CD4-positive, alpha-beta T cell treated with Interleukin-6 at 100 ng/mL for 8 hours (primary cell): ENCODE data around the gene BEGAIN.

ENCODE experiments used
- DNase-seq: peaks from one replicate; pipeline ENCODE4 v3.0.0-alpha.2; 2020; ENCODE audit warnings: mixed read lengths, low spot score

Gene BEGAIN, protein sequence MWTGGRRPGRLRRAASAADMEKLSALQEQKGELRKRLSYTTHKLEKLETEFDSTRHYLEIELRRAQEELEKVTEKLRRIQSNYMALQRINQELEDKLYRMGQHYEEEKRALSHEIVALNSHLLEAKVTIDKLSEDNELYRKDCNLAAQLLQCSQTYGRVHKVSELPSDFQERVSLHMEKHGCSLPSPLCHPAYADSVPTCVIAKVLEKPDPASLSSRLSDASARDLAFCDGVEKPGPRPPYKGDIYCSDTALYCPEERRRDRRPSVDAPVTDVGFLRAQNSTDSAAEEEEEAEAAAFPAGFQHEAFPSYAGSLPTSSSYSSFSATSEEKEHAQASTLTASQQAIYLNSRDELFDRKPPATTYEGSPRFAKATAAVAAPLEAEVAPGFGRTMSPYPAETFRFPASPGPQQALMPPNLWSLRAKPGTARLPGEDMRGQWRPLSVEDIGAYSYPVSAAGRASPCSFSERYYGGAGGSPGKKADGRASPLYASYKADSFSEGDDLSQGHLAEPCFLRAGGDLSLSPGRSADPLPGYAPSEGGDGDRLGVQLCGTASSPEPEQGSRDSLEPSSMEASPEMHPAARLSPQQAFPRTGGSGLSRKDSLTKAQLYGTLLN

GRCh38 chr14:100587086-100587762, at the start of gene BEGAIN:
Gene BEGAIN (minus strand): TSS chr14:100587417. CDS start chr14:100587290, 127 bp downstream.
- DNase-seq: no peak

GRCh38 chr14:100636559-100636958, 49.3 kb upstream of the BEGAIN start:
- no peak for DNase-seq

DNA sequence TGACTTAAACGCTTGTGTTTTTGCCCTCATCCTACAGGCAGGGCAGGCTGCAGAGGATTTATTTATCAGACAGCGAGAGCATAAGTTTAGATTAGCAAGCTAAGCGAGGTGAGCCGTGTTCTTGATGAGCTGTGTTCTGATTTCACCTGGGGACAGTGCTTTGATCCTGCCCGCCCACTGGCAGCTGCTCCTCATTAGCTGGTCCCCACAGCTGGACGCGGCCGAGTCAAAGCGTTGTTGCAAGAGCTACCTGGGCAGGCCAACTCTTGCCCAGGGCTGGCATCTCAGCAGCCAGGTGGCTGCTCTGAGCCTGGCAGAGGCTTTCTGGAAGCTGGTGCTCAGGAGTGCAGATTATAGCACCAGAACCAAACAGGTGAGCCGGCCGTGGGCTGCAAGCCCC, 46.8 kb upstream of the BEGAIN start:
- DNase-seq: no peak

DNA sequence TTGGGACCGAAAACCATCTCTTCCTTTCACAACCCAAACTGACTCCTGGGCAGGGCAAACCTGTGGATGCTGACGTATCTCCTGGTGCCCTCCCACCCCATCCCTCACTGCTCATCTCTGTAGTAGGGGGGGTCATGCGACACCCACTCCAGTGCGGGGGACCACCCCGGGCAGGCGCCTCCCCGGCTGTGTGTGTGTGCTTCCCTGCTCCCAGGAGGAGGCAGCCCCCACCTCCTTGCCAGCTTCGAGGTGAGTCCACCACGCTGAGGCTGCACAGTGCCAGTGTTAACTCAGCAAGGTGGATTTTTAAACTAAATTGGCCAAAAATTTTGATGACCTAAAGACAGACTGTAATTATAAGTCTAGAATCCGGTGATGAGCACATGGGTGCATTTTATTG, 46.2 kb upstream of the BEGAIN start:
- DNase-seq: no peak

DNA sequence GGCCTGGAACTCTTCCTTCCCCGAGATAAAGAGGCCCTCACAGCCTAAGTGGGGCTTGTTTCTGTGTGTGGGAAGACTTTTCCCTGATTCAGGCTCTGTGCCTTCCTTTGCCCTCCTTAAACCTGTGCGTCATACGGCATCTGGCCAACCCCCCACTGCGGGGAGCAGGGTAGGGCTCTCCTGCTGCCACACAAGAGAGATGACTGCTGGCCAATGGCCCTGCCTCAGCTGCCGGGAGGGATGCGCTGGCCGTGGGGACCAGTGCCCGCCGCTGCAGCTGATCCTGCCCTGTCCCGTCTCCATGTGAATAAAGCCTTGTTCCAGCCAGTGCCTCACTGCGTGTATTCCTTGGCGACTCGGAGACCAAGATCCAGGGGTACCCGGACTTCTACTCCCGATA, 42.5 kb upstream of the BEGAIN start:
- DNase-seq: no peak

DNA sequence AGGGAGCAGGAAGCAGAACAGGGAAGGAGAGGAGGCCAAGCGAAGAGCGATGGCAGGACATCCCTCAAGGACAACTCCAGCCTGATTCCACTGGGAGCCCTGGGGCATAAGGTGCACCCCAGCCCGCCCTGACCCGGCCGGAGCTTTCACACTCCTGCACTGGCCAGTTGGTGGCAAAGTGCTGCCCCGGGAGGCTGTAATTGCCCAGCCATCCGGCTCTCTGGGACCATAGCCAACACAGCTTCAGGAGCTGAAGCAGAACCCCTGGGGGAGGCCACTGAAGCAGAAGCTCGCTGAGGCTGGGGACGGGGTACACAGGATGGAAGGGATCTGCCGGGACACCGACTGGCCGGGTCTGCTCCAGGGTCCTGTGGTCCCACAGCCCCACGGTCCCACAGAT, 41.9 kb upstream of the BEGAIN start:
- no peak for DNase-seq

- no peak for DNase-seq
Observed at GRCh38 chr14:100628225-100628624, 41.0 kb upstream of the BEGAIN start.

GRCh38 chr14:100626614-100627013, 39.4 kb upstream of the BEGAIN start:
- DNase-seq: no peak

DNA sequence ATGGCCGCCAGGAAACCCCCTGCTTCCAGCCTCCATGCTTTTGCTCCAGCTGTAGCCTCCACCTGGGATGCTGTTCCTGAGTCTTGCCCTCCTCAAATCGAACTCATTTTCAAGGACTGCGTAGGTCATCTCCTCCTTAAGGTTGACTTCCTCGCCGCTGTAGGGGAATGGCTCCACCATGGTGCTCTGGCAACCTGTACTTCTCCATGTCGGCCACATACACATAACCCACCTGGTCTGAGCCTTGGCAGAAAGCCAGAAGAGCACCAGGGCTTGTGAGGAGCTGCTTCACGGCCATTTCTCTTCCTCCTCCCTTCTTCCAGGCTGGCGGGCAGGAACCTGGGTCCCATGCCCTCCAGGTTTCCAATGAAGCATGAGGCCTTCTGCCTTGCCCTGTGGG, 36.7 kb upstream of the BEGAIN start:
- DNase-seq: no peak

GRCh38 chr14:100623557-100623956, 36.3 kb upstream of the BEGAIN start:
- no peak for DNase-seq

DNA sequence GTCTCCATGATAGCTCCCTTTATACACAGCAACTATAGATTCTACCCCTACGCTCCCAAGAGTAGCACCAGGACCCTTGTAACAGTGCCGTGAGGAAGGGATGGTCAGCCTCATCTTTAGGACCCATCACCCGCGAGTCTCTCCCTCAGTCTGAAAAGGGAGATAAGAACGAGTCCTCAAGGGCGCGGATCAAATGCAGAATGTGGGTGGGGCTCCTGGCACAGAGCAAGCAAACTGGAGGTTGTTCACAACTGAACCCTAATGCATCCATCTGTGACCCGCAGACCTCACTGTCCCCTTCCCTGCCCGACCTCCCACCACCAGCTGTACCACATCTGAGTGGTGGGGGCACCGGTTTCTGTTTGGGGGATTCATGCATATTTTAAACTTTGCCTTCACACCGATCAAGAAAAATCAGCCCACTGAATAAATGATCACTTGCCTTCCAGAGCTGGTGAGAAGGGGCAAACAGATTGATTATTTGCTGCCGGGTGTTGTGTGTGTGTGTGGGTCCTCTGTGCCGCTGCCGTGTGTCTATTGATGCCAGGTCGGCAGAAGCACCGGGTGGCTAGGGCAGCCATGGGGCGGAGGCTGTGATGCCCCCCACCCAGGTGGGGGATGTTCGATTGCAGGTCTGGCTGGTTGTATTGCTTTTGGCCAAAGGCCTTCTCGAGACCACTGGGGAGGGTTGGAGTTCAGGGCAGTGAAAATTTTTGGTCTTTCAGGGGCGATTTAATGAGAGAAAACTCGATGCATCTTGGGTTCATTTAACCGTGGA, 35.7 kb upstream of the BEGAIN start:
- no peak for DNase-seq

- no peak for DNase-seq
Observed at GRCh38 chr14:100622224-100622623, 35.0 kb upstream of the BEGAIN start.

GRCh38 chr14:100621806-100622205, 34.6 kb upstream of the BEGAIN start:
- no peak for DNase-seq

DNA sequence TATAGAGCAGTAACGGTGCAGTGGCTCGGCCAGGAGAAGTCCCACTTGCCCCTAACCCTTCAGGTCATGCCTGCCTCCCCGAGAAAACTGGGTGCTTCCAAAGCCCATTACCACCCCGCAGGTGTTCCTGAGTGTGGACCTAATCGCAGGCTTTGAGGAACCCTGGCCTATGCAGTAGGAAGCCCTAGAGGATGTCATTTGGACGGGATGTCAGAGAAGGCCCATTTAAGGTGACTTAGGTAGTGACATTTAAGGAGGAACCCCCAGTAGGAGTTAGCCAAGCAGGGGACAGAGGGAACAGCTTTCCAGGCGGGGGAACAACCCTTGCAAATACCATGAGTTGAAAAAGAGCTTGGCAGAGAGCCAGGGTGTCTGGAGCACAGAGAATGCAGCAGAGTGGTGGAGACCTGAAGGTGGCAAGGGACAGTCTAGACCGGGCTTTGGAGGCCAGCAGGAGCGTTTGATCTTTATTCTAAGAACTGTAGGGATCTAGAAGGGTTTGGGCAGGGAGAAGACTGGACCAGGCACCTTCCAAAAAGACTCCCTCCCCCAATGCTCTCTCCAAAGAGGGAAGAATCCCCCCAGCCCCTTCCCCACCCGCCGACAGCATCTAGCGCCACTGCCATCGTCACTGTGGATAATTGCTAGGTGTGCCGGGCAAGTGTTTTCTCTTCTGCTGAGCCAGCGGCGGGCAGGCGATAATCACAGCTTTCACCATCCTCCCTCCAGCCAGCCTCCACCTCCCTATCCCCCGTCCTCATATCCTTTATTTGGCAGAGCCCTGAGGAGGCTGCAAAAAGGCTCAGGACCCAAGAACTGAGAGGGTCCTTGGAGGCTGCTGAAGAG, 33.3 kb upstream of the BEGAIN start:
- no peak for DNase-seq

DNA sequence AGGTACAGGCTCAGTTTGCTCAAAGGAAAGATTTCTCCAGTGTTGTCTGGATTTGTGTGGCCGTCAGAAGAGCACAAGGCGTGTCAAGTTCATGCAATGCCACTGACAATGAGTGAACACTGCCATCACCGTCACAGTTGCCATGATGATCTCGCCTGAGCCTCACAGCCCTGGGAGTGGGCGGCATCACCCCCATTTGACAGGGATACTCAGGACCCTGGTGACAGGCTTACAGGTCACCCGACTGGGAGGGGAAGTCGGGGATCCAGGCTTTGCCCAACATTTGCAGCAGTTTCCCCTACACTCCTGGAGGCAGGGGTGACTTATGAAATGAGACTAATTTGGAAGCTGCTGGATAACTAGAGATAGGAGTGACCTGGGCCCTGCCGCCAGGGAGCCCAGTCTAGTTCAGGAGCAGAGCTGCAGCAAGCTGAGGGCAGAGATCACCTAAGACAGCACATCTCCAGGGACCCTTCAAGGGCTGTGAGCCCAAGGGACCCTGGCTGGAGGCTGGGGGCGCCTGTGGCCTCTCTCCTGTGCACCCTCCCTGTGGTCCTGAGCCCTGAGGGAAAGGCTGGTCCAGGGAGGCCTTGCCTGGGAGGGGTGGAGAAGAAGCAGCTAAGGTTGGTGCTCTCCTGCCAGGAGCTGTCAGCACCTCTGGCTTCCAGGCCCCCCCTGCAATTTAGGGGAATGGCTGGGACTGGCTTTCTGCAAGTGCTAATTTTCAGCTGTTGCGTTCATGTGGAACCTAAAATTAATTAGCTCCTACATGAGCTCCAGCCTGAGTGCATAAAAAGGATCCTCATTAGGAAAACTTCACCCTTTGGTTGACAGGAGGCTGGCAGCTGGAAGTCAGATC, 32.4 kb upstream of the BEGAIN start:
- no peak for DNase-seq

DNA sequence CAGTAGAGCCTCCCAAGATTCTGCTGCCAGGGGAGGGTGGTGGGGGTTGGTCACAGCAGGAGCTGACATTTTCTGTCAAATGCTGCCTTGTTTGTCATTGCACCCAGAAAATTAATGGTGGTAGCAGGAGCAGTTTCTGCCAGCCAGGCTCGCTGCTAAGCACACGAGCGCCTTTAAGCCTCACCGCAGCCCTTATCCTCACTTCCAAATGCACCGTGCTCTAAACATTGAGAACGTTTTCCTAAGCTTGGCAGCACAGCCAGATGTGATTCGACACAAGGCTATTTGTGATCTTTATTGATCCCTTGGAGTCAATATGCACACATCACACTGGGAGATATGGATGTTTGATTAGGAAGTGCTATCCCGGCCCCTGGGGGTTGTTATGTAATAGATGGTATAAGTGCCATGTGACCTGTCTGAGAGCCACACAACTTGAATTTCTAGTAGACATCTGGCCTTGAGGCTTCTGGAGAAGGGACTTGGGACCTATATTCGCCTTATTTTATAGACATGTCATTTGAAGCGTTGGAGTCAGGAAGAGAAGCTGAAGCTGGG, 31.6 kb upstream of the BEGAIN start:
- no peak for DNase-seq

- no peak for DNase-seq
Observed at GRCh38 chr14:100618318-100618693, 31.1 kb upstream of the BEGAIN start.

GRCh38 chr14:100617410-100618317, 30.4 kb upstream of the BEGAIN start:
- peak; percentile 29 for DNase-seq

- DNase-seq: no peak
Observed at GRCh38 chr14:100616854-100617409, 29.7 kb upstream of the BEGAIN start.
